HUES64 (cell line): ENCODE results near the gene COL4A1.

Experiments used
- H3K27ac ChIP-seq: 2 replicates; pipeline ENCODE4 v1.7.0; 2013; ENCODE audit warnings: low read depth, low read length, inconsistent platforms
- H3K27me3 ChIP-seq: 2 replicates; pipeline ENCODE4 v1.6.1; 2013; ENCODE audit warnings: mild to moderate bottlenecking, low read length; ENCODE audit not compliant: insufficient read depth
- H3K36me3 ChIP-seq: 2 replicates; pipeline ENCODE4 v1.6.1; 2013; ENCODE audit warnings: mild to moderate bottlenecking, low read length; ENCODE audit not compliant: insufficient read depth
- H3K4me1 ChIP-seq: 2 replicates; pipeline ENCODE4 v1.6.1; 2013; ENCODE audit warnings: mild to moderate bottlenecking, low read length, moderate library complexity; ENCODE audit not compliant: insufficient read depth
- H3K4me3 ChIP-seq: 2 replicates; pipeline ENCODE4 v1.5.1; 2013; ENCODE audit warnings: mild to moderate bottlenecking, low read length, moderate library complexity
- H3K9ac ChIP-seq: 2 replicates; pipeline ENCODE4 v1.6.1; 2013; ENCODE audit warnings: mild to moderate bottlenecking, low read depth, low read length
- H3K9me3 ChIP-seq: 2 replicates; pipeline ENCODE4 v1.6.1; 2013; ENCODE audit warnings: low read depth, low read length; ENCODE audit not compliant: insufficient read depth
- WGBS: fragments of 150-250, 120-280 bp; methylation state at CpG from one replicate; pipeline ENCODE4 v1.1.7; 2013; ENCODE audit warnings: missing lambda C conversion rate; 5-methylcytosine and 5-hydroxymethylcytosine counted together

The COL4A1 gene

GRCh38 chr13:110262508-110263291 lies 44.3 kb downstream of the COL4A1 start:
- H3K9ac ChIP-seq: no peak overlapping the region
- H3K36me3 ChIP-seq: no peaks in the 10 kb centered on the region
- no peaks in the 10 kb centered on the region for H3K9me3 ChIP-seq
- WGBS: 80% methylated on average over 11 of the region's 11 CpGs
- no peaks in the 10 kb centered on the region for H3K27me3 ChIP-seq
- no peak overlapping the region for H3K4me3 ChIP-seq
- H3K27ac ChIP-seq: no peak overlapping the region
- H3K4me1 ChIP-seq: peaks cover 52% of the 10 kb centered on the region

- WGBS: 90% methylated on average over 11 of the region's 11 CpGs
- H3K27ac ChIP-seq: no peak overlapping the region
These were observed 44.9 kb downstream of the COL4A1 start for GRCh38 chr13:110262082-110262436.

DNA sequence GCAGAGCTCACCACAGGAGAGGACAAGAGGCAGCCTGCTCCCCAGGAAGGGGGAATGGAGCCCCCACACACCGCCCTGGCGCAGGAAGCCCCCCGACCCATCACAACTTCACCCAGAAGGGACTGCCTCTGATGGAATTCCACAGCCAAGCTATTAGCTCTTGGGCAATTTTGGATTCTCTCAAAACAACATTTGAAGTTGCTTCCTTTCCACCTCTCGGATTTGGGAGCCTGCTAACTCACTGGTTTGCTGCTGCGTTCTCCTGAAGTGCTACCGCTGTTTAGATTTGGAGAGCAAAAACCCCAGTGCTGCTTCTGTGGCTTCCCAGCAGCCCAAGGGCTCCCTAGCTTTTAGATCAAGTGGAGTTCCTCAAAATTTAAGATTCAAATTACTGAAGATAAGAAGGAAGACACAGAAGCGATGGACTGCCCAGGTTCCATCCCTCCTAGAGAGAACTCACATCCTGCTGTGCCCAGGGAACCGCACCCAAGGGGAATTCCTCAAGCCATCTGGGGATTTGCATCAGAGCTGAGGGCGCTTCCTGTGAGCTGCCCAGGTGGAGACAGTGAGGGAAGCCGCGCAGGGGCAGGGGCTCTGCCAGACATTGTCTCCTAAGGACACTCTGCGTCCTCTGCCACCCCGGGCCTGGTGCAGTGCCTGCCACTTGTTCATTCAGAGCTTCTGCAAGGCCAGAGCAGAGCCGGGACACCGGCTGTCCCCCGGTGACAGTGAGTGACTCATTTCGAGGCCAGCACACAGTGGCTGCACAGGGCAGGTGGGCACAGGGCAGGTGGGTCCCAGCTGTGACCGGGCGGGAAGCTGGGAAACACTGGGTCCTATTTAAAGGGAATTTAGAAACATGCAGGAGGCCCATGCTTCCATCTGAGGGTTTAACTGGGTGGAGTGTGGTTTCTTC lies 45.5 kb downstream of the COL4A1 start:
- Histone ChIP-seq H3K4me3 (no peak overlapping the region), H3K36me3 (no peaks in the 10 kb centered on the region), H3K27ac (0 out of 2 replicates have a peak overlapping the region, but pooled peaks have one; percentile 18), H3K4me1 (peaks cover 43% of the 10 kb centered on the region), H3K9me3 (no peaks in the 10 kb centered on the region), H3K27me3 (no peaks in the 10 kb centered on the region), H3K9ac (peak overlapping the region; percentile 35; the same call in 1 of the 2 replicates)
- 81% methylated on average over 19 of the region's 19 CpGs for WGBS

More at GRCh38 chr13:110262082-110262436, 44.9 kb downstream of the COL4A1 start:
- no peak overlapping the region for H3K9ac ChIP-seq
- no peaks in the 10 kb centered on the region for H3K27me3 ChIP-seq
- no peak overlapping the region for H3K4me3 ChIP-seq
- no peaks in the 10 kb centered on the region for H3K9me3 ChIP-seq
- H3K4me1 ChIP-seq: peaks cover 47% of the 10 kb centered on the region
- no peaks in the 10 kb centered on the region for H3K36me3 ChIP-seq

DNA sequence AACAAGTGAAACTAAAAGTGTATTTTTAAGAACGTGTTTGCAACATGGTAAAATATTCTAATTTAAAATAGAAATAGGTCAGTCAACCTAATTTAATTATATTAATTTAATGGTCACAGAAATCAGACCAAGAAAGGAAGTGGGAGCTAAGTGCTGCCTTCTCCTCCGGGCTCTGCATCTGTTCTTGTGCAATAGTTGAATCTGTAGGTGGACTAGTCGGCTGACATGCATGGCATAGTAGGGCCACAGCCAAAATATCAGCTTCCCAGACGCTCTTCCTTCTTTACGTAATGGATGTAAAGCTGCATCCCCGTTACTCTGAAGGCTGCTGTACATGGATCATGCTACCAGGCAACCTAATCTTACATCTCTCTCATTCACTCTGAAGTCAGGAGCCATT lies 47.3 kb downstream of the COL4A1 start:
- Histone ChIP-seq H3K27ac (no peak overlapping the region), H3K4me3 (no peak overlapping the region), H3K9me3 (no peaks in the 10 kb centered on the region), H3K27me3 (no peaks in the 10 kb centered on the region), H3K36me3 (no peaks in the 10 kb centered on the region), H3K4me1 (peaks cover 26% of the 10 kb centered on the region), H3K9ac (no peak overlapping the region)
- WGBS: 97% methylated on average over 5 of the region's 6 CpGs

DNA sequence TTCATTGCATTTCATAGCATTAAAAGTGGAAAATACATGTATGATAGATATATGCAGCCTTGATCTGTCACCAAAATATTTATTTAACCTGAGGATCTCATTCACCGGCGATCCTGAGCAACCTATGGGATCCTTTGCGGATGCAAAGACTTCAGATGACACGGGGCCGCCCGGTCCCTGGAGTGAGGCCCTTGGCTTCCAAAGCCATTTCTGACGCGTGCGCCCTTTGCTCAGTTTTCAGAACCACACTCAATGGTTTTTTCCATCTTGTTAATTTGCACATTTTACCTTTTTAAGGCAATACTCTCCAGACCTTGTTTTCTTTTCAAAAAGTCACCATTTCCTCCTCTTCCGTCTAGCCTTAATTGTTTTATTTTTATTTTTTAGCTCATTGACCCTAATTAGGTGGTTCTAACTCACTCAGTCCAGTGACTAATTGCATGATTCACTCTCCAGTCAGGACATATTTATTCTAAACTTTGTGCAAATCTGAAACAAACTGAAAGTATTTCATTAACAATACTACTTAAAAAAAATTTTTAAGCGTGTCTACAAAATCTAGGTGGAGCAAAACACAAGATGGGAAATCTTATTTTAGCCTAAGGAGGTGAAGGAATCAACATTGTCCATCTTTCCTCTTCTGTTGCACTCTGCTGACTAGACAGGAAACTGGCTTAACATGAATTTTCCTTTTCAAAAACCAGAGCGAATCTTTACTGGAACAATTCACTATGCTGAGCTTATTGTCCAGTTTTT lies 47.9 kb downstream of the COL4A1 start:
- Histone ChIP-seq H3K36me3 (no peaks in the 10 kb centered on the region), H3K27ac (no peak overlapping the region), H3K9me3 (no peaks in the 10 kb centered on the region), H3K4me1 (peaks cover 20% of the 10 kb centered on the region), H3K9ac (no peak overlapping the region), H3K4me3 (no peak overlapping the region), H3K27me3 (no peaks in the 10 kb centered on the region)
- 95% methylated on average over 12 of the region's 12 CpGs for WGBS

GRCh38 chr13:110257408-110257807 lies 49.5 kb downstream of the COL4A1 start:
- peaks cover 15% of the 10 kb centered on the region for H3K4me1 ChIP-seq
- no peak overlapping the region for H3K4me3 ChIP-seq
- H3K9ac ChIP-seq: no peak overlapping the region
- H3K27ac ChIP-seq: no peak overlapping the region
- H3K36me3 ChIP-seq: no peaks in the 10 kb centered on the region
- WGBS: 98% methylated on average over 3 of the region's 3 CpGs
- no peaks in the 10 kb centered on the region for H3K27me3 ChIP-seq
- H3K9me3 ChIP-seq: no peaks in the 10 kb centered on the region

DNA sequence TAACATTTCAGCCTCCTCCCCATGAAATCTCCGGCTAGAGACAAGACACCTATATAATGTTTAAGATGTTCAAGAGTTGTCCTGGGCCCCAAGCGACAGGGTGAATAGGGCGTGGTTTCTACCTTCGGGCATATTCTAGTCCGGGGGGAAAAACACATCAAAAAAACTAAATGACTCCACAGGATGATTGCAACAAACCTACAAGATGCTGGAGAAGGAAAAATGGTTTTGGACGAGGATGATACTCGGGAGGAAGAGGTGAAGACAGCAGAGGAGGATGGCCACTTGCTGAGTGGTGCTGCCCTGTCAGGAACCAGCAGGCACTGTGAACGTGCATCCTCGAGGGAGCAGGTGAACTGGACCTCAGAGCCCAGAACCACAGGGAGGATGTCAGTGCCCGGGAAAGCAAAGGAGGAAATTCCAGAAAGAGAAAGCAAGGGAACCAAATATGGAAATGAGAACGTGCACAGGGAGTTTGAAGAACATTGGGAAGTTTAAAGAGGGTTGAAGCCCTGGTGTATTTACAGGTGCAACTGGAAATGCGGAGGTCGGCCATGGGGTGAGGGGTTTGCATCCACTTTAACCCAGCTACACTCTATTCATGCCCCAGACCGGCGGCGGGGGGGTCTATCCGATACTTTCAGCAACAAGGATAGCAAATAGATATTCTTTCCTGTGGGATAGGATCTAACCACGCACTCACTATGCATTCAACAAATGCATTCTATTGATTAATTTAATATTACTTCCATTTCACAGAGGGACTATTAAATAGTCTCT lies 50.6 kb downstream of the COL4A1 start:
- Histone ChIP-seq H3K4me1 (peaks cover 4% of the 10 kb centered on the region), H3K9ac (no peak overlapping the region), H3K36me3 (no peaks in the 10 kb centered on the region), H3K27ac (no peak overlapping the region), H3K9me3 (no peaks in the 10 kb centered on the region), H3K4me3 (no peak overlapping the region), H3K27me3 (no peaks in the 10 kb centered on the region)
- 84% methylated on average over 16 of the region's 18 CpGs for WGBS

- H3K4me1 ChIP-seq: no peaks in the 10 kb centered on the region
- 67% methylated on average over 9 of the region's 9 CpGs for WGBS
- H3K9me3 ChIP-seq: no peaks in the 10 kb centered on the region
- no peaks in the 10 kb centered on the region for H3K36me3 ChIP-seq
- H3K9ac ChIP-seq: no peak overlapping the region
- H3K27ac ChIP-seq: no peak overlapping the region; the same call in 1 of the 2 replicates
- no peak overlapping the region for H3K4me3 ChIP-seq
- H3K27me3 ChIP-seq: no peaks in the 10 kb centered on the region
These were observed 52.0 kb downstream of the COL4A1 start for GRCh38 chr13:110254751-110255553.

DNA sequence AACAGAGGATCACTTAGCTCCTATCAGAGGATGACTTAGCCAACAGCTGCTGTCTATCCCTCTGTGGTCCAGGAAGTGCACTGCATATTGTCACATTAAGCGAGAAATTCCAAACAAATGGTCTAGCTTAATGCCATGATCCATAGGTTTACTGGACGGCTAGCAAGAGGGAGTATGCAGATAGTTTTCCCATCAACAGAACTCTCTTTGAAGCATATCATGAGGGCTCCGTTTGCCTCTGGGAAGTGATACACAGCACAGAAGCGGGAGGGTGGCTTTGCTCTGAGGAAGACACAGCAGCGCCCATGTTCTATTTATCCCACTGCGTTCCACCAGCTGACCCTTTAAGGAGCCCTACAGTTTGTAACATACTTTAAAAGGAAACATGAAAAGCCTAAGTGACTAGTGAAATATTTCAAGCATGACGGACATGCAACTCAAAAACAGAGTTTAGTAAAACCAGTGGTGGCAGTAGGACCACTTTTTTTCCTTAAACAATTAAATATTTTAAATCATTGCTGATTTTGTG lies 52.7 kb downstream of the COL4A1 start:
- Histone ChIP-seq H3K4me1 (no peaks in the 10 kb centered on the region), H3K27me3 (no peaks in the 10 kb centered on the region), H3K4me3 (no peak overlapping the region), H3K27ac (no peak overlapping the region), H3K9me3 (no peaks in the 10 kb centered on the region), H3K36me3 (no peaks in the 10 kb centered on the region), H3K9ac (no peak overlapping the region)
- WGBS: 82% methylated on average over 7 of the region's 7 CpGs
